IgD-negative memory B cell (primary cell): ENCODE results near the gene ZNF497. TPM values are rescaled to one million over a fixed set of nuclear protein-coding genes. Genes with fewer than 3 reads are reported as not detected.
A peak's percentile ranks its signal among the peaks of the same experiment; 100 is the strongest.
"Not testable (repeated sequence)": the region's sequence is repeated elsewhere in the genome, so short reads cannot be mapped to it uniquely, and the experiment has no call there.

Experiments used
- H3K27ac Mint-ChIP-seq, 3 donors: one replicate each; pipeline ENCODE4 v1.8.0; 2020 to 2022; ENCODE audit warnings: mild to moderate bottlenecking in 3 of 3, mixed read lengths in 3 of 3, moderate library complexity in 1 of 3
- H3K27me3 Mint-ChIP-seq: one replicate; pipeline ENCODE4 v1.8.0; 2021; ENCODE audit warnings: mixed read lengths
- H3K36me3 Mint-ChIP-seq: one replicate; pipeline ENCODE4 v1.8.0; 2020; ENCODE audit warnings: mild to moderate bottlenecking, mixed read lengths
- H3K4me1 Mint-ChIP-seq, 3 donors: one replicate each; pipeline ENCODE4 v1.8.0; 2020 to 2022; ENCODE audit warnings: mixed read lengths in 3 of 3, mild to moderate bottlenecking in 1 of 3
- H3K4me3 Mint-ChIP-seq, 4 donors: one replicate each; pipeline ENCODE4 v1.8.0; 2020 to 2022; ENCODE audit warnings: mild to moderate bottlenecking in 4 of 4, mixed read lengths in 4 of 4, moderate library complexity in 3 of 4
- H3K9me3 Mint-ChIP-seq, 3 donors: one replicate each; pipeline ENCODE4 v1.8.0; 2020 to 2021; ENCODE audit warnings: mixed read lengths in 3 of 3, mild to moderate bottlenecking in 1 of 3
- polyA plus RNA-seq: library from polyadenylated mRNA; unstranded; fragments of 300-500 nt; fragmentation: Illumina TruSeq; gene quantifications from one replicate; pipeline ENCODE4 v1.2.3, GENCODE V29; 2021

ZNF497 gene
- polyA plus RNA-seq = 2.1 TPM

- Mint-ChIP-seq H3K4me1 (peaks cover 0 to 14% (median 9%) of the 10 kb centered on the region in 3 donors), H3K27ac (peak within 1 kb of the TSS; percentile 74 to 95 (median 89))
These were observed at the start of gene ZNF497 for GRCh38 chr19:58362272-58362994. TSS of gene ZNF497 (minus strand) at chr19:58362751. CDS start at chr19:58357635, 5,116 bp downstream.

GRCh38 chr19:58409010-58409790, 46.6 kb upstream of the ZNF497 start:
- H3K27me3 Mint-ChIP-seq = no peaks in the 10 kb centered on the region
- H3K9me3 Mint-ChIP-seq = peaks cover 0 to 1% (median 0%) of the 10 kb centered on the region in 3 donors
- H3K4me3 Mint-ChIP-seq = peak overlapping the region; percentile 97 to 99 (median 98)
- H3K27ac Mint-ChIP-seq = peak overlapping the region in 2 of 3 donors; percentile 46 to 74
- H3K4me1 Mint-ChIP-seq = peaks cover 15 to 24% (median 22%) of the 10 kb centered on the region in 3 donors
- peaks cover 7% of the 10 kb centered on the region for H3K36me3 Mint-ChIP-seq

More at GRCh38 chr19:58362272-58362994, at the start of gene ZNF497:
- Mint-ChIP-seq H3K27me3 (no peaks in the 10 kb centered on the region), H3K4me3 (peak within 1 kb of the TSS; percentile 96 to 97 (median 97)), H3K36me3 (no peaks in the 10 kb centered on the region), H3K9me3 (no peaks in the 10 kb centered on the region)

GRCh38 chr19:58408152-58409009, 45.8 kb upstream of the ZNF497 start, which contains the start of gene ZNF584:
TSS of gene ZNF584 (plus strand) at chr19:58408649. CDS start at chr19:58409148, 499 bp downstream.
- Mint-ChIP-seq H3K9me3 (peaks cover 0 to 1% (median 0%) of the 10 kb centered on the region in 3 donors), H3K4me3 (peak within 1 kb of the TSS; percentile 97 to 99 (median 98)), H3K4me1 (peaks cover 15 to 24% (median 22%) of the 10 kb centered on the region in 3 donors), H3K27me3 (no peaks in the 10 kb centered on the region), H3K36me3 (peaks cover 7% of the 10 kb centered on the region), H3K27ac (peak within 1 kb of the TSS; percentile 94 to 96 (median 95))

GRCh38 chr19:58407658-58408151, 45.2 kb upstream of the ZNF497 start:
- Mint-ChIP-seq H3K4me1 (peaks cover 15 to 24% (median 22%) of the 10 kb centered on the region in 3 donors), H3K27ac (peak overlapping the region; percentile 59 to 96 (median 95)), H3K4me3 (peak overlapping the region; percentile 97 to 99 (median 98)), H3K27me3 (no peaks in the 10 kb centered on the region), H3K9me3 (peaks cover 0 to 1% (median 0%) of the 10 kb centered on the region in 3 donors), H3K36me3 (peaks cover 5% of the 10 kb centered on the region)

GRCh38 chr19:58406818-58407657, 44.5 kb upstream of the ZNF497 start:
- Mint-ChIP-seq H3K4me1 (peaks cover 15 to 24% (median 22%) of the 10 kb centered on the region in 3 donors), H3K27me3 (no peaks in the 10 kb centered on the region), H3K36me3 (peaks cover 2% of the 10 kb centered on the region), H3K9me3 (peaks cover 0 to 1% (median 0%) of the 10 kb centered on the region in 3 donors), H3K4me3 (peak overlapping the region; percentile 97 to 99 (median 98)), H3K27ac (peak overlapping the region in 2 of 3 donors; percentile 59 to 95)

- H3K36me3 Mint-ChIP-seq, H3K27ac Mint-ChIP-seq, H3K27me3 Mint-ChIP-seq, H3K9me3 Mint-ChIP-seq: not testable (repeated sequence)
- Mint-ChIP-seq H3K4me3 (peak overlapping the region in 1 of 4 donors; percentile 25), H3K4me1 (peaks cover 14 to 23% (median 19%) of the 10 kb centered on the region in 3 donors)
These were observed 41.4 kb upstream of the ZNF497 start for GRCh38 chr19:58403920-58404478.

- Mint-ChIP-seq H3K9me3 (peaks cover 0 to 3% (median 1%) of the 10 kb centered on the region in 3 donors), H3K27me3 (peaks cover 9% of the 10 kb centered on the region), H3K4me1 (peaks cover 4 to 9% (median 9%) of the 10 kb centered on the region in 3 donors), H3K27ac (peak overlapping the region in 2 of 3 donors; percentile 46 to 62), H3K36me3 (no peaks in the 10 kb centered on the region), H3K4me3 (peak overlapping the region in 3 of 4 donors; percentile 16 to 85 (median 68))
These were observed 39.4 kb upstream of the ZNF497 start for GRCh38 chr19:58401840-58402421.

GRCh38 chr19:58400916-58401839, 38.6 kb upstream of the ZNF497 start:
- H3K27ac Mint-ChIP-seq = peak overlapping the region; percentile 62 to 97 (median 79)
- peaks cover 4 to 5% (median 5%) of the 10 kb centered on the region in 3 donors for H3K4me1 Mint-ChIP-seq
- H3K9me3 Mint-ChIP-seq = peaks cover 0 to 3% (median 0%) of the 10 kb centered on the region in 3 donors

GRCh38 chr19:58400316-58400915, 37.9 kb upstream of the ZNF497 start:
- Mint-ChIP-seq H3K4me1 (peaks cover 4 to 7% (median 5%) of the 10 kb centered on the region in 3 donors), H3K9me3 (peaks cover 0 to 3% (median 0%) of the 10 kb centered on the region in 3 donors), H3K27ac (no peak overlapping the region), H3K27me3 (peaks cover 13% of the 10 kb centered on the region), H3K36me3 (peaks cover 2% of the 10 kb centered on the region), H3K4me3 (peak overlapping the region; percentile 43 to 98 (median 86))

More at GRCh38 chr19:58400916-58401839, 38.6 kb upstream of the ZNF497 start:
- H3K4me3 Mint-ChIP-seq = peak overlapping the region; percentile 72 to 98 (median 86)
- H3K36me3 Mint-ChIP-seq = no peaks in the 10 kb centered on the region
- H3K27me3 Mint-ChIP-seq = peaks cover 10% of the 10 kb centered on the region

GRCh38 chr19:58399903-58400302, 37.4 kb upstream of the ZNF497 start:
- H3K27ac Mint-ChIP-seq = peak overlapping the region; percentile 22 to 90 (median 78)
- H3K4me3 Mint-ChIP-seq = peak overlapping the region in 3 of 4 donors; percentile 43 to 77 (median 63)
- H3K27me3 Mint-ChIP-seq = peaks cover 13% of the 10 kb centered on the region
- H3K4me1 Mint-ChIP-seq = peaks cover 4 to 7% (median 5%) of the 10 kb centered on the region in 3 donors
- peaks cover 2% of the 10 kb centered on the region for H3K36me3 Mint-ChIP-seq
- H3K9me3 Mint-ChIP-seq = peaks cover 0 to 3% (median 0%) of the 10 kb centered on the region in 3 donors

- Mint-ChIP-seq H3K4me1 (peaks cover 5 to 7% (median 7%) of the 10 kb centered on the region in 3 donors), H3K36me3 (peaks cover 5% of the 10 kb centered on the region), H3K27me3 (peaks cover 13% of the 10 kb centered on the region), H3K9me3 (peaks cover 0 to 3% (median 0%) of the 10 kb centered on the region in 3 donors), H3K4me3 (no peak overlapping the region), H3K27ac (no peak overlapping the region)
These were observed 36.0 kb upstream of the ZNF497 start for GRCh38 chr19:58398545-58398944.
